Astrocyte of the cerebellum (primary cell): ENCODE measurements around the gene ABHD6.

Experiments used
- DNase-seq: peaks from one replicate; pipeline ENCODE4 v3.0.0-alpha.2; 2011; ENCODE audit warnings: low read depth
- H3K4me3 ChIP-seq: 2 replicates; pipeline ENCODE4 v1.5.1; 2011; ENCODE audit warnings: mild to moderate bottlenecking, low read depth, low read length, moderate library complexity
- in situ Hi-C: cut with HindIII; loops from 2 replicates; pipeline ENCODE4 v1.10.0; 2017; ENCODE audit warnings: low sequenced_read_pairs
- TF ChIP-seq, protein P1 (sequence below): IDR thresholded peaks from 2 replicates; pipeline ENCODE4 v1.5.1; 2012; ENCODE audit warnings: low read length, low read depth, moderate library complexity, mild to moderate bottlenecking; ENCODE audit errors: missing control alignments

ABHD6 gene

DNA sequence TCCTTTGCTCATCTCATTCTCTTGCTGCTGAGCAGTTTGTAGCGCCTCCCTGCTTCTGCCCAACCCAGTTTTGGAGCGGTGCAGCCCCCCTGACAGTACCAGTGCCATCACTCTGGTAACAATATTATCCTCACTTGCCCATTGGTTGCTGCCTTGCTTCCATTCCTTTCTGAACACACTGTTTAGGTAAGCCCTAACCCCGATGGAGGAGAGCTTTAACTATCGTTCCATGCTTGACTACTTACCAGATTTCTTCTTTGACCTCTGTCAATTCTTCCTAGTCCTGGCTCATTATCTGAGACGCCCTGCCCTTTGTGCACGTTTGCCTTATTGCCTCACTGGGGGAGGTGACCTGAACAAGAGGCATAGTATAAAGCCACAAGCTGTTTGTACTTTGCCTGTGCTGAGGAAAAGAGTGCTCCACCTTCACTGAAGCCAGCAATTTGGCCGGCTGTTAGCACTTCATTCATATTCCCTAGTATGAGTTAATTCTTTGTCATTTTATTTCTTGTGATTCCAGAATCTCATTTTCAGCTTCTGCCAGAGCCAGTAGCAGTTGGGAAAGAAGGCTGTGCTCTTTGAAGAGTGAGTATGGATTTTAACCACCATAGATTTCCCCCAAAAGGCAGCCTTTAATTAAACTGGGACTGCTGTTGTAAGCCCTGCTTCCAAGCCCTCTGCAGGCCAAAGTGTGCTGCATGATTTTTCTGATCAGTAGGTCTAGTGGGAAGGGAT, 11.9 kb downstream of the ABHD6 start:
- no peak for DNase-seq
- in situ Hi-C loops: no loop called here
- TF ChIP-seq, protein P1, sequence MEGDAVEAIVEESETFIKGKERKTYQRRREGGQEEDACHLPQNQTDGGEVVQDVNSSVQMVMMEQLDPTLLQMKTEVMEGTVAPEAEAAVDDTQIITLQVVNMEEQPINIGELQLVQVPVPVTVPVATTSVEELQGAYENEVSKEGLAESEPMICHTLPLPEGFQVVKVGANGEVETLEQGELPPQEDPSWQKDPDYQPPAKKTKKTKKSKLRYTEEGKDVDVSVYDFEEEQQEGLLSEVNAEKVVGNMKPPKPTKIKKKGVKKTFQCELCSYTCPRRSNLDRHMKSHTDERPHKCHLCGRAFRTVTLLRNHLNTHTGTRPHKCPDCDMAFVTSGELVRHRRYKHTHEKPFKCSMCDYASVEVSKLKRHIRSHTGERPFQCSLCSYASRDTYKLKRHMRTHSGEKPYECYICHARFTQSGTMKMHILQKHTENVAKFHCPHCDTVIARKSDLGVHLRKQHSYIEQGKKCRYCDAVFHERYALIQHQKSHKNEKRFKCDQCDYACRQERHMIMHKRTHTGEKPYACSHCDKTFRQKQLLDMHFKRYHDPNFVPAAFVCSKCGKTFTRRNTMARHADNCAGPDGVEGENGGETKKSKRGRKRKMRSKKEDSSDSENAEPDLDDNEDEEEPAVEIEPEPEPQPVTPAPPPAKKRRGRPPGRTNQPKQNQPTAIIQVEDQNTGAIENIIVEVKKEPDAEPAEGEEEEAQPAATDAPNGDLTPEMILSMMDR: peak; percentile 57
- no peak overlapping the region for H3K4me3 ChIP-seq

- H3K4me3 ChIP-seq: no peak overlapping the region
- in situ Hi-C loops: no loop called here
- no peak for DNase-seq
- TF ChIP-seq, protein P1: no peak
Observed at GRCh38 chr3:58250093-58250707, 12.6 kb downstream of the ABHD6 start.

GRCh38 chr3:58251631-58252035, 14.0 kb downstream of the ABHD6 start:
- in situ Hi-C loops: no loop called here
- no peak for DNase-seq
- H3K4me3 ChIP-seq: no peak overlapping the region
- TF ChIP-seq, protein P1: no peak

DNA sequence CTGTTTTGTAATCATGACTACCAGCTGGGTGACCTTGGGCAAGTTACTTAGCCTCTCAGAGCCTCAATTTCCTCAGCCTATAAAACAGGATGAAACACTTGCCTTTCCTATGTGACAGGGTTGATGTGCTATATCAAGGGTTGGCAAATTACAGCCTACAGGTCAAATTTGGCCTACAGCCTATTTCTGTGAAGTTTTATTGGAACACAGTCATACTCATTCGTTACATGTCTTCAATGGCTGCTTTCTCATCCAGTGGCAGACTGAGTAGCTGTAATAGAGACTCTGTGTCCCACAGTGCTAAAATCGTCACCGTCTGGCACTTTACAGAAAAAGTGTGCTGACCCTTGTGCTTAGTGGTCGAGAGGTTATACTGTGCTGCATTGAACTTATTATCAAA, 16.6 kb downstream of the ABHD6 start:
- no peak for DNase-seq
- H3K4me3 ChIP-seq: no peak overlapping the region
- TF ChIP-seq, protein P1: no peak
- in situ Hi-C loops: no loop called here

- DNase-seq: no peak
- in situ Hi-C loops: no loop called here
- TF ChIP-seq, protein P1: no peak
- H3K4me3 ChIP-seq: no peak overlapping the region
Observed at GRCh38 chr3:58256061-58256460, 18.5 kb downstream of the ABHD6 start.

DNA sequence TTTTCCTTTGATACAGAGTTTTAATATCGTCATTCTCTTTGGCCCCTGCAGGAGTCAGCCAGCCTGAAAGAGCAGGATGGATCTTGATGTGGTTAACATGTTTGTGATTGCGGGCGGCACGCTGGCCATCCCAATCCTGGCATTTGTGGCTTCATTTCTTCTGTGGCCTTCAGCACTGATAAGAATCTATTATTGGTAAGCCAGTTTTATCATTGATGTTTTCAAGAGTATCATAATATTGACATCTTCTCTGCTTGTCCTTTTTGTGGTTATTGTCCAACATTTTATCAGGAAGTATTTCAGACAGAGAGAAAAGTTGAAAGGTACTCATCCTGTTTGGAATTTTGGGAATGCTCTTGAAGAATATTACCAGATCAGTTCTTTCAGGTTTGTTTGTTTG, 18.9 kb downstream of the ABHD6 start:
- H3K4me3 ChIP-seq: no peak overlapping the region
- in situ Hi-C loops: no loop called here
- TF ChIP-seq, protein P1: no peak
- DNase-seq: no peak
